Measurements from ENCODE around the gene TERT.

TERT gene

GRCh38 chr5:1274471-1274870 is 20.4 kb downstream of the TERT start:
- TF ChIP-seq CTCF (IDR thresholded peaks at IDR 0.05; ENCODE audit: low read depth, low read length): no peak

GRCh38 chr5:1273745-1274144 is 21.1 kb downstream of the TERT start:
- no peak for TF ChIP-seq CTCF (IDR thresholded peaks at IDR 0.05; ENCODE audit: low read depth, low read length)
- Histone ChIP-seq H3K27ac (no peak overlapping the region), H3K9me3 (ENCODE audit: severe bottlenecking) (no peaks in the 10 kb centered on the region), H3K4me3 (ENCODE audit: low read depth, low read length) (no peak overlapping the region), H3K27me3 (ENCODE audit: insufficient read depth, low read depth, severe bottlenecking) (no peaks in the 10 kb centered on the region), H3K36me3 (no peaks in the 10 kb centered on the region)
- no peak for DNase-seq

More at GRCh38 chr5:1274471-1274870, 20.4 kb downstream of the TERT start:
- Histone ChIP-seq H3K36me3 (no peaks in the 10 kb centered on the region), H3K27ac (no peak overlapping the region), H3K4me3 (ENCODE audit: low read depth, low read length) (no peak overlapping the region), H3K27me3 (ENCODE audit: insufficient read depth, low read depth, severe bottlenecking) (no peaks in the 10 kb centered on the region), H3K9me3 (ENCODE audit: severe bottlenecking) (no peaks in the 10 kb centered on the region)
- no peak for DNase-seq

- DNase-seq: no peak
- Histone ChIP-seq H3K4me3 (ENCODE audit: low read depth, low read length) (no peak overlapping the region), H3K27ac (no peak overlapping the region), H3K27me3 (ENCODE audit: insufficient read depth, low read depth, severe bottlenecking) (no peaks in the 10 kb centered on the region), H3K36me3 (no peaks in the 10 kb centered on the region), H3K9me3 (ENCODE audit: severe bottlenecking) (no peaks in the 10 kb centered on the region)
- TF ChIP-seq CTCF (IDR thresholded peaks at IDR 0.05; ENCODE audit: low read depth, low read length): no peak
These were observed 22.7 kb downstream of the TERT start for GRCh38 chr5:1272201-1272600.

GRCh38 chr5:1270933-1271914 is 23.6 kb downstream of the TERT start:
- Histone ChIP-seq H3K9me3 (ENCODE audit: severe bottlenecking) (no peaks in the 10 kb centered on the region), H3K36me3 (no peaks in the 10 kb centered on the region), H3K27me3 (ENCODE audit: insufficient read depth, low read depth, severe bottlenecking) (no peaks in the 10 kb centered on the region), H3K4me3 (ENCODE audit: low read depth, low read length) (no peak overlapping the region), H3K27ac (no peak overlapping the region)
- DNase-seq: no peak
- TF ChIP-seq CTCF (IDR thresholded peaks at IDR 0.05; ENCODE audit: low read depth, low read length): no peak

GRCh38 chr5:1270426-1270825 is 24.4 kb downstream of the TERT start:
- DNase-seq: no peak
- no peak overlapping the region for H3K4me3 ChIP-seq (ENCODE audit: low read depth, low read length)
- no peaks in the 10 kb centered on the region for H3K36me3 ChIP-seq
- no peak for TF ChIP-seq CTCF (IDR thresholded peaks at IDR 0.05; ENCODE audit: low read depth, low read length)
- H3K9me3 ChIP-seq (ENCODE audit: severe bottlenecking): no peaks in the 10 kb centered on the region
- no peak overlapping the region for H3K27ac ChIP-seq
- no peaks in the 10 kb centered on the region for H3K27me3 ChIP-seq (ENCODE audit: insufficient read depth, low read depth, severe bottlenecking)
